8988T (cell line): Measurements from ENCODE around the gene SLC30A10.
"Not testable (repeated sequence)": the region's sequence is repeated elsewhere in the genome, so short reads cannot be mapped to it uniquely, and the experiment has no call there.

Experiments
- DNase-seq: peaks from one replicate; pipeline ENCODE4 v3.0.0; 2011

Gene SLC30A10

DNA sequence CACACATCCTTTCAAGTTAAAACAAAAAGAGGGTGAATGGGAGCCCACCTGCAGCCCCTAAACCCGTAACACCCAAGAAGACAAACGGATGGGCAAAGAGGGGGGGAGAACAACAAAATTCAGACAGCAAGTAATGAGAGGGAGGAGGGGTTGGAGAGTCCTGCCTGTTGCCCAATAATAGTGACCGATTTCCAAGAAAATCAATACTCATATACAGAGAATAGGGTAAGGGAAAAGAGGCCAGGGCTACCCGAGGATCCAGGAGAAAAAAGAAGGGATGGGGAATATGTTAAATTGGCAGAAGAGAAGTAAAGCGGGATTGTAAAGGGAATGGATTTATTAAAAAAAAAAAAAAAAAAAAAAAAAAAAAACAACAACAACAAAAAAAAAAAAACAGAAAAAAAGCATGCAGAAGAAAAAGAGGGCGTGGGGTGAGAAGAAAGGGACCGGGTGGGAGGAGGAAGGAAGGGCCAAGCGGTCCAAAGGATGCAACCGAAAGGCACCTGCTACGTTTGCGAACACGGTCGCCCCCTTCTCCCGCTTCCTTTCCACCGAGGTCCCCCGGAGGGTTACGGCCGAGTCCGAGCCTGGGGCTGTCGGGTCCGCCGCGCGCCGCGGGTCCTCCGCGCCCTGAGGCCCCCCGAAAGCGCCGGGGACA, 930 bp downstream of the SLC30A10 start:
- DNase-seq: no peak

GRCh38 chr1:219926363-219926998, 1.9 kb downstream of the SLC30A10 start:
- no peak for DNase-seq

- no peak for DNase-seq
Measured at GRCh38 chr1:219924342-219924741, 4.0 kb downstream of the SLC30A10 start.

DNA sequence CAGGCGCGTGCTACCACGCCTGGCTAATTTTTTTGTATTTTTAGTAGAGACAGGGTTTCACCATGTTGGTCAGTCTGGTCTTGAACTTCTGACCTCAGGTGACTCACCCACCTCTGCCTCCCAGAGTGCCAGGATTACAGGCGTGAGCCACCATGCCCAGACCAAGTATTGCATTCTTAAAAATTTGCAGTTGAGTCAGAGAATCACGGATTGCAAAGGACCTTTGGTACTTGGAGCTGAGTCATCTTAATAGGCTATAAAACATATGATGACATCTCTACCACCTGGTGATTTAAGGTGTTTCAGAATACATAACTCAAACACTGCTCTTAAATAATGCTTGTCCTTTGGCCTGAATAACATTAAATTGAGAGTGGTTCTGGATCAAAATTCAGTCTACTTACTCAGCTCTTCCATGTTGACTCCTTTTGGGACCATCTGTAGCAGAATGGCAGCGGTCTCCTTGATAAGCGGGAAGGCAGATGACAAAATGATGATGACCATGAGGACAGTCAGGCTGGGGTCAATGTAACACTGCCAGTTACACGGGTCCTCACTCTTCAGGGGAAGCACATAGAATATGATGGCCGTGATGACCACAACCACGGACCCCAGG, 10.4 kb downstream of the SLC30A10 start:
- no peak for DNase-seq

GRCh38 chr1:219917281-219917680, 11.1 kb downstream of the SLC30A10 start:
- no peak for DNase-seq

DNA sequence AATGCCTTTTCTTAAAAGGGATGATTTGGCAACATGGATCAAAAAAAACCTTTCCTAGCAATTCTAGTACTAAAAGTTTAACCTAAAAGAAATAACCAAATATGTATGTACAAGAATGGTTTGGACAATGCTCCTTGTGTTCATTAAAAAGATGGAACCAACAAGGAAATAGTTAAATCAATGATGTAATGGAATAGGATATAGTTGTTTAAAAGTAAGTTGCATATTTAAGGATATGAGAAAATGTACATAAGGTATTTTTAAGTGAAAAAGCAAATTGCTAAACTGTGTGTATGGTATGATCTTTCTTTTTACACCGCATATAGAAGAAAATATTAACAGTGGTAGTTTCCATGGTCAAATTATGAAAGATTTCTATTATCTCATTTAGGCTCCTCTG, 12.1 kb downstream of the SLC30A10 start:
- DNase-seq: no peak

DNA sequence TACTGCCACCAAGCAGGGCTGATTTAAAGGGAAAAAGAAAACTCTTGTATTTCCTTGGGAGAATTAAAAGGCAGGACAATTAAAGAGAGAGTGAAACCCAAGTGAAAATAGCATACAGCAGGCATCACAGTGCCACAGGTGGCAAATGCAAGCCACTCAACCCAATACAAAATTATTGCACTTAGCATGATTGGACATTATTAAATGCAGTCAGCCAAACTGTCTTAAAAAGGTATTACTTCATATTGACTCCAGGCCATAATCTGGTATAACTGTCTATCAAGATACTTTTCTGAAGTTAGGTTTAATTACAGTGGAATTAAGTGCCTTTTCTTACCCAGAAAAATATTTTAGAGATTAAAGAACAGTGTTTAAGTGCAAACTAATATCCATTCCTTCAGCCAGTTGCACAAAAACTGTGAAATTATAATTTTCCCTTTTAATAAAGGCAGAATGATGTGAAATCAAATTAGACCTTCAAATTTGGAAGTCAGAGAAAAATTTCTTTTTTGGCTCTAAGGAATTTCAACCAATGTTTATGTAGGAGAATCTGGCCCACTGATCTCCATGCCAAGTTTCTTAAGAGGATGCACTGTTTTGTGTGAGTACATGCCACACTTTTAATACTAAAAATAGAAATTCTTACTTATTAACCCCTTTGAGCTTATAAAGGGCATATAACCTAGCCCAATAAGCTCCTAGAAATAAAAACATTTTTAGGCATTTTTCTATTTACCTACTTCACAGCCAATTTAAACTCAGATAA, 15.2 kb downstream of the SLC30A10 start:
- no peak for DNase-seq

- DNase-seq: no peak
Measured at GRCh38 chr1:219910716-219911115, 17.6 kb downstream of the SLC30A10 start.

- no peak for DNase-seq
Measured at GRCh38 chr1:219909476-219909875, 18.9 kb downstream of the SLC30A10 start.

- no peak for DNase-seq
Measured at GRCh38 chr1:219908170-219908569, 20.2 kb downstream of the SLC30A10 start.

DNA sequence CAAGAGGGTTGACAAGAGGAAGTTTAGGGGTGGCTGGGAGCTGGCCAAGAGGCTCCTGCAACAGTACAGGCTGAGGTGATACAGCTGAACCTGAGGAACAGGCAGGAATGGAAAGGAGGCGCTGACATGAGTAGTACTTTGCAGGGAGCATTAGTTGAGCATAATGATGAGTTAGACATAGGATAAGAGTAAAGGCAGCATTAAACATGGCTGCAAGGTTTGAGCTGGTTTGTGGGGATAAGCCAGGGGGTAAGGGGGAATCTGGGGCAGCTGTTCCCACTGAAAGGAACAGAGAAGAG, 20.6 kb downstream of the SLC30A10 start:
- DNase-seq: no peak

DNA sequence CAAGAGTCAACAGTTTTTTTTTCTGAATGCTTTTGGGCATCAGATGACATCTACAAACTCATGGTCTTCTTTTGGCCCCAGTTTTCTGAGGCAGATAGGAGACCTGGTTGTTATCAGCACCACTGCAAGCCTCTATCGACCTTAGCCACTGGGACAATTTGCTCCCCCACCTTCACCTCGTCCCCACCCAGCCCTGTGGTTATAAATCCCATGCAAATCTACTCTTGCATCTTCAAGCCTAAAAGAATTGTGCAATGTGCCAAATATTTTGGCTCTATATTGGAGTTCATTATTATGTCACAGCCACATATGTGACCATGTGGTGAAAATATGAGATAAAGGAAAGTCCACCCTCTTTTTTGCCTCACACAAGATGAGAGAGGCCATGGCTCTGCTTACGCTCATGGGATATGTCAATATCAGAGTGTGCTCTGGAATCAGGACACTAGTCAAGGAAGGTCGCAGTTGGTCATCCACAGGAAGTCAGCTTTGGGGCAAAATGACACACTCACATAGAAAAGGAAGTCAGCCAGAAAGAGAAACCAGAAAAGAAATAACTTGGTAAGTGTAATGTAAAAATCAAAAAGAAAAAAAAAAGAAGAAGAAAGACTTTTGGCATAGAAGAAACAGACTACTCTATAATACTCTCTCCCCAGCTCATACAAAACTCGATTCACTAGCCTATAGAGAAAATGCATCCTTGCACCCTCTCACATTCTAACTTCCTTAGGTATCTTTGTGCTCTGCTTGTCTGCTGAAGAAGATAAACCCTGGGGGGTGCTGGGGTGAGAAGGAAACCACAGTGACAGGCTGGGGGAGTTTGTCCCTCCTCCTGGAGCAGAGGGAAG, 21.2 kb downstream of the SLC30A10 start:
- no peak for DNase-seq

DNA sequence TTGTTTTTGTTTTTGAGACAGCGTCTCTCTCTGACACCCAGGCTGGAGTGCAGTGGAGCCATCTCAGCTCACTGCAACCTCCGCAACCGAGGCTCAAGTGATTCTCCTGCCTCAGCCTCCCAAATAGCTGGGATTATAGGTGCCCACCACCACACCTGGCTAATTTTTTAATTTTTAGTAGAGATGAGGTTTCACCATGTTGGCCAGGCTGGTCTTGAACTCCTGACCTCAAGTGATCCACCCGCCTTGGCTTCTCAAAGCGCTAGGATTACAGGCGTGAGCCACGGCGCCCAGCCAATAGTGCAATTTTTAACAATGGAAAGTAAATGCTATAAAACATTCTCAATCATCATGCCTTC, 21.8 kb downstream of the SLC30A10 start:
- DNase-seq: not testable (repeated sequence)

GRCh38 chr1:219905524-219905923, 22.8 kb downstream of the SLC30A10 start:
- DNase-seq: no peak

- no peak for DNase-seq
Measured at GRCh38 chr1:219904934-219905333, 23.4 kb downstream of the SLC30A10 start.

- DNase-seq: no peak
Measured at GRCh38 chr1:219903353-219903871, 24.9 kb downstream of the SLC30A10 start.

DNA sequence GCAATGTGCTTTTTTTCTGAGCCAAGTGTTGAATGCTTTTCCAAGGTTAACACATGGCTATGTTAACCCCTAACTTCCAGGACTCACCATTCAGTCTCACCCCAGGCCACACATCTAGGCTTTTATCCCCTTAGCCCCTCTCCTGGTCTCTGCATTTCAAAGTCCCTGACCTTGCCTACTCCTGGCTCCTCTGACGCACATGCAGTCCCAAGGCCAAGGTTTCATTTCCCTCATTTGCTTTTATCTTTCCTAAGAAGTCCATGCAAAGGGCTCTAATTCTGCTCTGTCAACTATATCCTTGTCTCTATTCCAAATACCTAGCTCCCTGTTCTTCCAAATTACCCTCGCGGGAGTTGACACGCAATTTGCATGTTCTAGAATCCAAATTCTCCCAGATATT, 25.4 kb downstream of the SLC30A10 start:
- no peak for DNase-seq

DNA sequence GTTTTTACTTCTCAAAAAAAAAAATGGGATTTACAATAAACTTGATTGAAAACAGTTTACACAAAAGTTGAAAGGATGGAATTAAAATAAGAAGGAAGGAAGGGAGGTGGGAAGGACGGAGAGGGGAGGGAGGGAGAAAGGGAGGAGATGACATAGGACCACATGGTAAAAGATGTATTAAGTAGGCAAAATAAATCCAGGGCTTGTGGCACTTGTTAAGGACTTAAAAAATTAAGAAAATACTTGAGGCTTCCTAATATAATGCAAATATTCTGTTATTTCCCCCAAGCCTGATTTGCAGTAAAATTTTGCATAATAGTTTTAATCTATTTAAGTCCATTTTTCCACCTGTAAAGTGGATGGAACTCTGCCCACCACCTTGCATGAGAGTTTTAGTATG, 27.5 kb downstream of the SLC30A10 start:
- no peak for DNase-seq

GRCh38 chr1:219900201-219900600, 28.2 kb downstream of the SLC30A10 start:
- DNase-seq: no peak

GRCh38 chr1:219898375-219898774, 30.0 kb downstream of the SLC30A10 start:
- no peak for DNase-seq

- DNase-seq: no peak
Measured at GRCh38 chr1:219897914-219898313, 30.4 kb downstream of the SLC30A10 start.

DNA sequence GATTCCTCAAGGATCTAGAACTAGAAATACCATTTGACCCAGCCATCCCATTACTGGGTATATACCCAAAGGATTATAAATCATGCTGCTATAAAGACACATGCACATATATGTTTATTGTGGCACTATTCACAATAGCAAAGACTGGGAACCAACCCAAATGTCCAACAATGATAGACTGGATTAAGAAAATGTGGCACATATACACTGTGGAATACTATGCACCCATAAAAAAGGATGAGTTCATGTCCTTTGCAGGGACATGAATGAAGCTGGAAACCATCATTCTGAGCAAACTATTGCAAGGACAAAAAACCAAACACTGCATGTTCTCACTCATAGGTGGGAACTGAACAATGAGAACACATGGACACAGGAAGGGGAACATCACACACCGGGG, 36.1 kb downstream of the SLC30A10 start:
- not testable (repeated sequence) for DNase-seq

DNA sequence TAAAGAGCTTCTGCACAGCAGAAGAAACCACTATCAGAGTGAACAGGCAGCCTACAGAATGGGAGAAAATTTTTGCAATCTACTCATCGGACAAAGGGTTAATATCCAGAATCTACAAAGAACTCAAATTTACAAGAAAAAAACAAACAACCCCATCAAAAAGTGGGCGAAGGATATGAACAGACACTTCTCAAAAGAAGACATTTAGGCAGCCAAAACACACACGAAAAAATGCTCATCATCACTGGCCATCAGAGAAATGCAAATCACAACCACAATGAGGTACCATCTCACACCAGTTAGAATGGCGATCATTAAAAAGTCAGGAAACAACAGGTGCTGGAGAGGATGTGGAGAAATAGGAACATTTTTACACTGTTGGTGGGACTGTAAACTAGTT, 36.5 kb downstream of the SLC30A10 start:
- not testable (repeated sequence) for DNase-seq
